ENCODE measurements around the gene PIK3CD.

- TF ChIP-seq POLR2A (IDR thresholded peaks at IDR 0.05; ENCODE audit: low read depth, low read length) (no peak), CTCF (conservative IDR thresholded peaks at IDR 0.05; ENCODE audit: low read depth, low read length) (peak; percentile 54), ELK1 (IDR thresholded peaks at IDR 0.05; ENCODE audit: borderline replicate concordance, low read depth, low read length) (no peak), MXI1 (IDR thresholded peaks at IDR 0.05; ENCODE audit: borderline replicate concordance, low read depth, low read length) (no peak), USF2 (IDR thresholded peaks at IDR 0.05; ENCODE audit: low read depth, low read length) (no peak), MAFK (IDR thresholded peaks at IDR 0.05; ENCODE audit: low read depth, low read length) (no peak), NFE2L2 (IDR thresholded peaks at IDR 0.05; ENCODE audit: low read depth, low read length) (no peak)
Measured at GRCh38 chr1:9721606-9722377, 70.3 kb downstream of the PIK3CD start.

All from IMR-90 (cell line).